Heart left ventricle (tissue), 16 donors: ENCODE measurements around the gene SHC1. TPM values are rescaled to one million over a fixed set of nuclear protein-coding genes. Genes with fewer than 3 reads are reported as not detected.
"Not testable (repeated sequence)": the region's sequence is repeated elsewhere in the genome, so short reads cannot be mapped to it uniquely, and the experiment has no call there.

Source experiments
- ATAC-seq, 4 donors: fragments of 200-7000 bp; cut with Tn5 transposase; one replicate each; pipeline ENCODE4 v1.9.1; 2020 to 2022; ENCODE audit warnings: moderate library complexity in 4 of 4, mild to moderate bottlenecking in 3 of 4, moderate number of reproducible peaks in 1 of 4
- DNase-seq, 5 donors: peaks; one replicate each; pipeline ENCODE4 v3.0.0-alpha.2; 2020
- H3K27ac ChIP-seq, 12 donors: fragments of 200-600 bp; sonication (generic) in 4 of 12; one replicate each; pipeline versions ENCODE4 v1.5.0 to v1.8.0; 2016 to 2022; ENCODE audit warnings: mild to moderate bottlenecking in 2 of 12
- H3K27me3 ChIP-seq, 9 donors: fragments of 200-600 bp; sonication (generic) in 2 of 9; one replicate each; pipeline versions ENCODE4 v1.5.1 to v1.8.0; 2016 to 2022; ENCODE audit warnings: mild to moderate bottlenecking in 3 of 9
- H3K36me3 ChIP-seq, 9 donors: fragments of 200-600 bp; sonication (generic) in 2 of 9; one replicate each; pipeline versions ENCODE4 v1.5.0 to v1.8.0; 2018 to 2022; ENCODE audit warnings: mild to moderate bottlenecking in 2 of 9
- H3K4me1 ChIP-seq, 12 donors: fragments of 200-600 bp; sonication (generic) in 4 of 12; one replicate each; pipeline versions ENCODE4 v1.5.0 to v1.8.0; 2016 to 2022; ENCODE audit warnings: mild to moderate bottlenecking in 3 of 12
- H3K4me3 ChIP-seq, 12 donors: fragments of 200-600 bp; sonication (generic) in 4 of 12; one replicate each; pipeline versions ENCODE4 v1.5.0 to v1.8.0; 2017 to 2022; ENCODE audit warnings: mild to moderate bottlenecking in 9 of 12, moderate library complexity in 4 of 12
- H3K9me3 ChIP-seq, 12 donors: fragments of 200-600 bp; sonication (generic) in 4 of 12; one replicate each; pipeline versions ENCODE4 v1.5.0 to v1.8.0; 2016 to 2022; ENCODE audit warnings: mild to moderate bottlenecking in 1 of 12
- POLR2A ChIP-seq, 2 donors: fragments of 450-650 bp; IDR thresholded peaks; one replicate each; pipeline ENCODE4 v1.6.1; 2017; ENCODE audit warnings: antibody characterized with exemption in 2 of 2, mild to moderate bottlenecking in 2 of 2, moderate library complexity in 2 of 2
- WGBS, 4 donors: extraction: QIAGEN DNeasy Blood & Tissue Kit in 2 of 4; methylation state at CpG; one replicate each; pipeline versions ENCODE4 v1.1.5 to v1.1.7; 2013 to 2018; 5-methylcytosine and 5-hydroxymethylcytosine counted together
- intact Hi-C, 10 donors: fragments of 100-400 bp; cut with DNase I; formaldehyde crosslinking; loops; one replicate each; pipeline versions ENCODE4 v1.11.1 to v1.14.2; 2022
- polyA plus RNA-seq, 2 donors: library from polyadenylated mRNA; stranded (reverse); fragments of 200-250 nt; gene quantifications; one replicate each; pipeline ENCODE4 v1.2.3, GENCODE V29; 2013
- total RNA-seq, 9 donors: library from RNA; depleted of rRNA in 2 of 9; stranded (reverse); fragments of >200 nt in 2 of 9; fragmentation: NEBNext Ultra II Directional in 3 of 9; extraction: Animal tissue kit (Norgen Biotek cat#: 25700) in 3 of 9; gene quantifications; one replicate each; pipeline versions ENCODE4 v1.1.0 to v1.2.4, GENCODE V29; 2016 to 2023
- TF ChIP-seq, protein P1 (sequence below), 12 donors: fragments of 200-600 bp; sonication (generic) in 4 of 12; IDR thresholded peaks; one replicate each; pipeline versions ENCODE4 v1.5.0 to v1.8.0; 2018 to 2022; ENCODE audit warnings: antibody characterized with exemption in 12 of 12, mild to moderate bottlenecking in 5 of 12
- donor health status: ischemic (EF 13 %, LVEDD 7.1; RV severe dilation, severe dysfunction).
- donor health status: healthy with polysubstance abuse.
- donor health status: DM: no; HTN: yes; CAD: no.
- donor health status: DM: no; HTN: no; CAD: no.
- donor health status: ischemic (EF 25% LVEDD 6.9; RV normal size, moderate dysfunction).
- donor health status: ischemic (EF 25% LVEDD 5.7; RV mildly dilated, moderate dysfunction).
- donor health status: healthy.
- donor health status: DM: yes; HTN: yes; CAD: no.
- donor health status: ischemic (EF 35%, LVEDD 5.7; RV mildly dilated, moderate dysfunction).
- donor health status: nonischemic (EF 11% LVEDD 7.7; RV severe dilation, severe dysfunction).
- donor health status: DM: yes; HTN: yes; CAD: no.
- donor health status: PGD.
- donor health status: ischemic (EF 29% LVEDD 5.4; RV normal size, mild dysfunction).
- donor health status: nonischemic (EF 23%, LVEDD 6.1; RV moderate dilation, normal function).

Gene SHC1
- total and polyA plus RNA-seq, 11 donors: 23.6 to 115 (median 62.4) TPM

DNA sequence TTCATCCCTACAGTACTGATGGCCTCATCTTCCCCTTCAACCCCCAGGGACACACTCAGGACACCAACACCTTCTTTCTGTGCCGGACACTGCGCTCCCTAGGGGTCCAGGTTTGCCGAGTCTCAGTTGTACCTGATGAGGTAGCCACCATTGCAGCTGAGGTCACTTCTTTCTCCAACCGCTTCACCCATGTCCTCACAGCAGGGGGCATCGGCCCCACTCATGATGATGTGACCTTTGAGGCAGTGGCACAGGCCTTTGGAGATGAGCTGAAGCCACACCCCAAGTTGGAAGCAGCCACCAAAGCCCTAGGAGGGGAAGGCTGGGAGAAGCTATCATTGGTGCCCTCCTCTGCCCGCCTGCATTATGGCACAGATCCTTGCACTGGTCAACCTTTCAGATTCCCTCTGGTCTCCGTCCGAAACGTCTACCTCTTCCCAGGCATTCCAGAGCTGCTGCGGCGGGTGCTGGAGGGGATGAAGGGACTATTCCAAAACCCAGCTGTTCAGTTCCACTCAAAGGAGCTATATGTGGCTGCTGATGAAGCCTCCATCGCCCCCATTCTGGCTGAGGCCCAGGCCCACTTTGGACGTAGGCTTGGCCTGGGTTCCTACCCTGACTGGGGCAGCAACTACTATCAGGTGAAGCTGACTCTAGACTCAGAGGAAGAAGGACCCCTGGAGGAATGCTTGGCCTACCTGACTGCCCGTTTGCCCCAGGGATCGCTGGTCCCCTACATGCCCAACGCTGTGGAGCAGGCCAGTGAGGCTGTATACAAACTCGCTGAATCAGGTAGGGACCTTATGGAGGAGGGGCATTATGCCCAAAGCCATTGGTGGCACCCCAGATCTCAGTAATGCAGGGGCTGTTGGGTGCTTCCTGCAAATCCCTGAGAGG lies 17.8 kb upstream of the SHC1 start:
- Histone ChIP-seq H3K36me3 (peaks cover 0 to 62% (median 44%) of the 10 kb centered on the region in 9 donors), H3K27ac (no peak overlapping the region), H3K9me3 (no peaks in the 10 kb centered on the region), H3K4me1 (peaks cover 0 to 19% (median 9%) of the 10 kb centered on the region in 12 donors), H3K4me3 (no peak overlapping the region), H3K27me3 (no peaks in the 10 kb centered on the region)
- TF ChIP-seq POLR2A (IDR thresholded peaks at IDR 0.05): no peak
- TF ChIP-seq, protein P1, sequence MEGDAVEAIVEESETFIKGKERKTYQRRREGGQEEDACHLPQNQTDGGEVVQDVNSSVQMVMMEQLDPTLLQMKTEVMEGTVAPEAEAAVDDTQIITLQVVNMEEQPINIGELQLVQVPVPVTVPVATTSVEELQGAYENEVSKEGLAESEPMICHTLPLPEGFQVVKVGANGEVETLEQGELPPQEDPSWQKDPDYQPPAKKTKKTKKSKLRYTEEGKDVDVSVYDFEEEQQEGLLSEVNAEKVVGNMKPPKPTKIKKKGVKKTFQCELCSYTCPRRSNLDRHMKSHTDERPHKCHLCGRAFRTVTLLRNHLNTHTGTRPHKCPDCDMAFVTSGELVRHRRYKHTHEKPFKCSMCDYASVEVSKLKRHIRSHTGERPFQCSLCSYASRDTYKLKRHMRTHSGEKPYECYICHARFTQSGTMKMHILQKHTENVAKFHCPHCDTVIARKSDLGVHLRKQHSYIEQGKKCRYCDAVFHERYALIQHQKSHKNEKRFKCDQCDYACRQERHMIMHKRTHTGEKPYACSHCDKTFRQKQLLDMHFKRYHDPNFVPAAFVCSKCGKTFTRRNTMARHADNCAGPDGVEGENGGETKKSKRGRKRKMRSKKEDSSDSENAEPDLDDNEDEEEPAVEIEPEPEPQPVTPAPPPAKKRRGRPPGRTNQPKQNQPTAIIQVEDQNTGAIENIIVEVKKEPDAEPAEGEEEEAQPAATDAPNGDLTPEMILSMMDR (IDR thresholded peaks at IDR 0.05): no peak
- intact Hi-C loops: no loop called here
- ATAC-seq: no peak
- WGBS, 4 donors: 85 to 89% (median 87%) methylated on average over 15 to 17 of the region's 17 CpGs
- DNase-seq: peak in 1 of 5 donors; percentile 24

DNA sequence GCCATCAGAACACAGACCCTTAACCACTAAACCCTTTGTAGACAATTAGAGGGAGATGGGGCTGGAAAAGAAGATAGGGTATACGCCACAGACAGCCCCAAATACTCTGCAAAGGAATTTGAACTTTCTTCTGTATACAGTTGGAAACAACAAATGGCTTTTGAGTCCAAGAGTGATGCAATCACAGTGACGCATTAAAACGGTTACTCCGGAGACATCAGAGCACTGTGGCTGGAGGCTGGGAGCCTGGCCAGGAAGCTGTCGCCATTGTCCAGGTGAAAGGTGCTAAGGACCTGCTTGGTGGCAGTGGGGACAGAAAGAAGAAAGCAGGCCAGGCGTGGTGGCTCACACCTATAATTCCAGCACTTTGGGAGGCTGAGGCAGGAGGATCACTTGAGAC lies 16.8 kb upstream of the SHC1 start:
- Histone ChIP-seq H3K4me3 (no peak overlapping the region), H3K36me3 (peaks cover 0 to 54% (median 44%) of the 10 kb centered on the region in 9 donors), H3K27ac (no peak overlapping the region), H3K4me1 (peaks cover 3 to 23% (median 13%) of the 10 kb centered on the region in 12 donors), H3K27me3 (no peaks in the 10 kb centered on the region), H3K9me3 (no peaks in the 10 kb centered on the region)
- no peak for ATAC-seq
- DNase-seq: peak in 1 of 5 donors; percentile 49
- WGBS, 4 donors: 57 to 66% (median 63%) methylated on average over 6 of the region's 6 CpGs
- intact Hi-C loops: no loop called here
- TF ChIP-seq POLR2A (IDR thresholded peaks at IDR 0.05): no peak
- TF ChIP-seq, protein P1 (IDR thresholded peaks at IDR 0.05): no peak

DNA sequence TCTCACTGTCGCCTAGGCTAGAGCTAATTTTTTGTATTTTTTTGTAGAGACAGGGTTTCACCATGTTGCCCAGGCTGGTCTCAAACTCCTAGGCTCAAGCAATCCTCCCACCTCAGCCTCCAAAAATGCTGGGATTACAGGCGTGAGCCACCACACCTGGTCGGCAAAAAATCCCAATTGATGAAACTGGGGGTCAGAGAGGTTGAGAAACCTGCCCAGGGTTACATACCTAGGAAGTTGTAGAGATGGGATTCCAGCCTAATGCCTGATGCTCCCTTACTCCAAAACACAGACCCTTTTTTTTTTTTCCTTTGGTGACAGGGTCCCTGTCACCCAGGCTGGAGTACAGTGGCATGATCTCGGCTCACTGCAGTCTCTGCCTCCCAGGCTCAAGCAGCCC lies 16.2 kb upstream of the SHC1 start:
- 85 to 93% (median 89%) methylated on average over 4 of the region's 4 CpGs for WGBS, 4 donors
- ATAC-seq, DNase-seq, H3K4me3 ChIP-seq, intact Hi-C loops, H3K27ac ChIP-seq, H3K27me3 ChIP-seq, H3K9me3 ChIP-seq: not testable (repeated sequence)
- peaks cover 3 to 28% (median 14%) of the 10 kb centered on the region in 12 donors for H3K4me1 ChIP-seq
- peaks cover 0 to 52% (median 44%) of the 10 kb centered on the region in 9 donors for H3K36me3 ChIP-seq

DNA sequence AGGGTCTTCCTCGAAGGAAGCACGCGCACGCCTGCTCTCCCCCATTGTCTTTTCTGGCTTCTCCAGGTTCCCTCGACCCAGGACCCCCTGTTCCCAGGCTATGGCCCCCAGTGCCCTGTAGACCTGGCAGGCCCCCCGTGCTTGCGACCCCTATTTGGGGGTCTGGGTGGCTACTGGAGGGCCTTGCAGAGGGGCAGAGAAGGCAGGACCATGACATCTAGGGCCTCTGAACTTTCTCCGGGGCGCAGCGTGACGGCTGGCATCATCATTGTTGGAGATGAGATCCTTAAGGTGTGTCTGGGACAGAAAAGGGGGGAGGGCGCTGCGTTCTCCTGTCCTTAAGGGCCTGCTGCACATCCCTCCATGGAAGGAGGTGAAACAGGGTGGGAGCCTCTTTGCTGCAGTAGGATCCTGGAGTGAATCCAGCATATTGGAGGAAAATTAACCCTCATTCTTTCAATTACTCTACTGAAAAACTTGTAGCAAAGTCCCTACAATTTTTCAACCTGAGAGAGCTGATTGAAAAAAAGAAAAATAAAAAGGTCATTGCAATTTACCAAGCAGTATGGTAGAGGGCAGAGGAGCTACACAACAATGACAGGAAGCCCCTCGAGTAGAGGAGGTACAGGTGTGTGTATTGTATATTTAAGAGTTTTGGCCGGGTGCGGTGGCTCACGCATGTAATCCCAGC lies 13.4 kb upstream of the SHC1 start:
- Histone ChIP-seq H3K27me3 (no peaks in the 10 kb centered on the region), H3K9me3 (no peaks in the 10 kb centered on the region), H3K36me3 (peaks cover 0 to 32% (median 22%) of the 10 kb centered on the region in 9 donors), H3K4me3 (peak overlapping the region; percentile 43 to 87 (median 71)), H3K27ac (peak overlapping the region in 10 of 12 donors; percentile 48 to 82 (median 74)), H3K4me1 (peaks cover 3 to 28% (median 14%) of the 10 kb centered on the region in 12 donors)
- ATAC-seq: no peak
- 15 to 20% (median 17%) methylated on average over 12 to 17 of the region's 17 CpGs for WGBS, 4 donors
- intact Hi-C loops: loop anchor here in 3 of 10 donors (1.0 to 2.0 kb wide), 3 partner anchors 10 to 17 kb away; partner anchors contain the start of gene CKS1B (in 1 of the 3)
- no peak for TF ChIP-seq POLR2A (IDR thresholded peaks at IDR 0.05)
- TF ChIP-seq, protein P1 (IDR thresholded peaks at IDR 0.05): no peak
- DNase-seq: no peak
